RKO (cell line): Measurements from ENCODE around the gene KLHL18.
A peak's percentile ranks its signal among the peaks of the same experiment; 100 is the strongest.
"Not testable (repeated sequence)": the region's sequence is repeated elsewhere in the genome, so short reads cannot be mapped to it uniquely, and the experiment has no call there.

Source experiments
- DNase-seq: peaks from one replicate; pipeline ENCODE4 v3.0.0-alpha.2; 2016; ENCODE audit warnings: low spot score

The KLHL18 gene

DNA sequence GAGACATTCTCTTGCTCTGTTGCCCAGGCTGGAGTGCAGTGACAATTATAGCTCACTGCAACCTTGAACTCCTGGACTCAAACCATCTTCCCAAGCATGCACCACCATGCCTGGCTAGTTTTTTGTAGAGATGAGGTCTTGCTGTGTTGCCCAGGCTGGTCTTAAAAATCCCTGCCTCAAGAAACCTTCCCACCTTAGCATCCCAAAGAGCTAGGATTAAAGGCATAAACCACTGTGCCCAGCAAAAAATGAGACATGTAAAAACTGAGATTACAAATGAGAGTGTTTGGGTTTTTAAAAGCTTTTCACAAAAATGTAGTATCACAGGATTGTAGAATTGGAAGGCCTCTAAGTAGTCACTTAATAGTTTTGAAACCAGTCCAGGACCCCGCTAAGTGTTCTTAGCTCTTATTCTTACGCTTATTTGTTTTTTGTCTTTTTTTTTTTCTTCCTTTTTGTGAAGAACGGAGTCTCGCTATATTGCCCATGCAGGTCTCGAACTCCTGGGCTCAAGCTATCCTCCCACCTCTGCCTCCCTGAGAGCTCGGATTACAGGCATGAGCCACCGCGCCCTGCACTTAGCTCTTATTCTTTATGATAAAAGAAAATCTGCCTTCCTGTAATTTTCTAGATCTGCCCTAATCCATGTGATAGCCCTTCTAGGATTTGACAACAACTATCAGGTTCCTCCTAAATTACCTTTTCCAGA is 31.5 kb downstream of the KLHL18 start:
- no peak for DNase-seq

DNA sequence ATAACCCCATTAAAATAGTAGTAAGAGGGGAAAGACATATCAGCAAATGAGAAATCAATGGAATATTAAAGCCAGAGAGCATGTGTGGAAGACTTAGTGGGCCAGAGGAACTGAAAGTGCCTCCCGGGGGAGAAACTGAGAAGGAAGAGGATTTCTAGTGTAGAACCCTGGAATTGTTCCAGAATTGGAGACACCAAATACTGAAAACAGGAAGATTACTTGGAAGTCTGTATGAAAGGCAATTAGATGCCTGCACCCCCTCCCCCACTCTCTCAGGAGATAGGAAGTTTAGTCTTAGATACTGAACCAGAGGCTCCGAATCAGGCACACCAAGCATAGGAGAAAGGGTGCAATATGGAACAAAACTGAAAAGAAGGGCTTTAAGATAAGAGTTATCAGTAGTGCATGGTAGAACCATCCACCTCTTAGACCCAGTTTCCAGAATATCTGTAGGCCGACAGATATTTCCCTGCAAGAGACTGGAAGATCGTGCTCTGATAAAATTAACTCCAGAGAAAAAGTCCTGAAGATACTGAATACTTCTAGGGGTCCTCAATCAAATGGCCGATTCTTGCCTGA is 32.4 kb downstream of the KLHL18 start:
- no peak for DNase-seq

DNA sequence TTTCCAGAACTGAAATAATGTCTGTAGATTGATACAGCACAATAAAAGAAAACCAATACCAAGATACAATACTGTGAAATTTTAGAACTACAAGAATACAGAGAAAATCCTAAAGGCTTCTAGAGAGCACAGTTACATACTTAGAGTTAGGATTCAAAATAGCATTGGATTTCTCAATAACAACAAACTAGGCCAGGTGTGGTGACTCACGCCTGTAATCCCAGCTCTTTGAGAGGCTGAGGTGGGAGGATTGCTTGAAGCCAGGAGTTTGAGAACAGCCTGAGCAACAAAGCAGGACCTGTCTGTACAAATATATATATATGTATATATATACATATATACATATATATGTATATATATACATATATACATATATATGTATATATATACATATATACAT is 33.4 kb downstream of the KLHL18 start:
- not testable (repeated sequence) for DNase-seq

DNA sequence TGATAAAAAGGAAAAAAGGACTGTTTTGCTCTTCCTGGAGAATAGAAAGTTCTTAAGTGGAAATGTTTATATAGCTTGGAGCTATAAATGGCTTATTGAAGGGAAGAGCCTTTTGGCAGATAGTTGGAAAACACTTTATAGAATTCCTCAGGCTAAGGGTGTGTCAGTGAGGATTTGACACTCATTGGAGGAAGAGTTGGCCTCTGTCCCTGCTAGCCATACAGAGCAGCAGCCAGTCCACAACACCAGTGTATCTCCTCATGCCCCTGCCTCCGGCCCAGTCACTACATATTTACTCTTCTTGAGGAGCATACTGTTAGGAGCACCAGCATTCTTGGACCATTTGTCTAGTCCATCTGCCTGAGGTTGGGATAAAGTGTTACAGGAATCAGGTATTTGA is 36.2 kb downstream of the KLHL18 start:
- DNase-seq = no peak

DNA sequence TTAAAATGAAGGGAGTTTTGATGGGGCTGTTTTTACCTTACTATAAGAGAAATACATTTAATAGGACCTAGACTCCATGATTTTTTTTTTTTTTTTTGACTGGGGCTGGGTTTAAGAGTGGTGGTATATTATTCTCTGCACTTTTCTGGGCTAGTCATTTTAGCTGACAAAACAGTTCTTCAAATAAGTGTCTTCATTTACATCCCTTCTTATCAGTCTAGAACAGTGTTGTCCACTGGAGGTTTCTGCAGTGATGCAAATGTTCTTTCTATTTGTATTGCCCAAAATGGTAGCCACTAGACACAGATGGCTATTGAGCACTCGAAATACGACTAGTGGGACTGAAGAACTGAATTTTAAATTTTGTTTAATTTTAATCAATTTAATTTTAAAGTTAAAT is 37.2 kb downstream of the KLHL18 start:
- DNase-seq = no peak

DNA sequence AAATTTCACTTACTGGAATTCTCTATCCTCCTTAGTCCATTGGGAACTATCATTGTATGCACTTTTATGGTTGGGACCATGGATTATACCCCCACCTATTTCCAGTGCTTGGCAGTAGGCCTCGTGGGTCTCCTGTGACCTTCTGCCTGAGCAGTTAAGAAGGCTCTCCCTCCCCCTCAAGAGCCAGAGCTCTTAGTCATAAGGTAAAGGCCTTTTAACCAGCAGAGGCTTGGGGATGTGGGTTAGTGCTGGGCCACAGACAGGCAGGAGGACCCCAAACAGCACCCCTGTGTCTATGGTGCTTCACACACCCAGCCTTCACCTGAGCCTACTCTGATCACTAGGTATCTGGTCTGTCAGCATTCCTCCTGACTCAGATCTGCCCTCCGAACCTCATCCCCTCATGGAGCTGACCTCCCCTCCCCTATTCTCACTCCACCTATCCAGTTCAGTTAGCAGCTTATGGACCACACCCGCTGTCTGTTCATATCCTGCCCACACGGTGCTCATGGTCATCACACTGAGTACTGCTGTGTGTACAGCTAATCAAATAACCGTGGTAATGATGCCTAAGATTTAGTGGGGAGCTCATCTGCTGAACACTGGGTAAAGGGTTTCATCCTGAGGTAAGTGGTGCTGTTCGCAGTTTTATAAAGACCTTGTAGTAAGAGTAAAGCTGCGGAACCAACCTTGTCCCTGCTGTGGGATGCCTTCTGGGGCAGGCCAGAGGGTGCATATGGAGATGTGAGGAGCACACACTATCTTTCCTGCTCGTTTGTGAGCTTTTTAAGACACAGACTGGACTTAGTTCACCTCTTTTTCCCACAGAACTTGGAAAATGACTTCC is 40.9 kb downstream of the KLHL18 start:
- no peak for DNase-seq

DNA sequence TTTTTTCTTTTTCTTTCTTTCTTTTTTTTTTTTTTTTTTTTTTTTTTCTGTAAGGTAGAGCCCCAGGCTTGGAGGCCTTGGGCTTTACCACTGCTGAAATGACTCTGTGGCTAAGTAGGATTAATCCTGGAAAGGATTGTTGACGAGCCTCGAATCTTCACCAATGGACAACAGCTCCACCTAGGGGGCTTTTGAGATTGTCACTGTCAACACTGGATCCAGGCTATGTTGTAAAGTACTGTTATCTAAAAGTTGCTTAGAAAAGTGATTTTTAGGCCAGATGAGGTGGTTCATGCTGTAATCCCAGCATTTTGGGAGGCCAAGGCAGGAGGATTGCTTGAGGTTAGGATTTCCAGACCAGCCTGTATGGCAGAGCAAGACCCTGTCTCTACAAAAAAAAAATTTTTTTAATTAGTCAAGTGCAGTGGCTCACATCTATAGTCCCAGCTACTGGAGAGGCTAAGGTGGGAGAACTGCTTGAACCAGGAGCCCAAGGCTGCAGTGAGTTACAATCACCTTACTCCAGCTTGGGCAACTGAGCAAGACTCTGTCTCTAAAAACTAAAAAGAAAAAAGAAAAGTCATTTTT is 41.6 kb downstream of the KLHL18 start:
- DNase-seq = peak; percentile 71

DNA sequence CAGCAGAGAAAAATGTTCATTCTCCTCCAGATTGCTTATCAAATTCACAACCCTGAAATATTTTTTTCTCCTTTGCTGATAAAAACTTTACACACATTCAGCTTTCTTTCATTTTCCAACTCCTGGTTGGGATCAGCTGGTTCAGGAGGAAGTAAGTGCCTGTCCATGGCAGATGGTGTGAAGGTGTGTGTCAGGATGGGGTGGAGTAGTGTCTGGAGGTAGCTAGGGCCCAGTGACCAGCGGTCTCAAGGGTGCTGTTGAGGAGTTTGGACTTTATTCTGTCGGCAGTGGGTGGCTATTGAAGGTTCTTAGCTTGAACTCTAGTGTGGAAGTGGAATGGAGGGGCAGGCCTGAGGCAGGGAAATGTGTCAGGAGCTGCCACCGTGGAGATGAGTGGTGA is 51.2 kb downstream of the KLHL18 start:
- DNase-seq = no peak

DNA sequence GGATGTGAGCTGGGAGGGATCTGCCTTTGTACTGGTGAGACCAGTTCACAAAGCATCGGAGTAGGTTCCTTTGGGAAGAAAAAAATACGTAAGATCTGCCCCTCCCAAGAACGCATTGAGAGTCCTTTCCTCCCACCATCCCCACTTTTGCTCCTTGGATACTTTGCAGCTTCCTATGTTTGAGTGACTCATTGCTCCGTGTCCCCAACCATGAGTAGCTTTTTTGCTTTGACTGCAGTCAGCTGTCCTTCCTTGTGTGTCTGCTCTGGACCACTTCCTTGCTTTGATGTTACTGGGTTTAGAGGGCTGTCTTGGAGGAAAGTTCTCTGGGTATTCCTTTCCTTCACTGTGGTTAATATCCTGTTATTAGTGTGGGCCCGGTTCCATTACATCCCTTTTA is 54.9 kb downstream of the KLHL18 start:
- peak; percentile 26 for DNase-seq

DNA sequence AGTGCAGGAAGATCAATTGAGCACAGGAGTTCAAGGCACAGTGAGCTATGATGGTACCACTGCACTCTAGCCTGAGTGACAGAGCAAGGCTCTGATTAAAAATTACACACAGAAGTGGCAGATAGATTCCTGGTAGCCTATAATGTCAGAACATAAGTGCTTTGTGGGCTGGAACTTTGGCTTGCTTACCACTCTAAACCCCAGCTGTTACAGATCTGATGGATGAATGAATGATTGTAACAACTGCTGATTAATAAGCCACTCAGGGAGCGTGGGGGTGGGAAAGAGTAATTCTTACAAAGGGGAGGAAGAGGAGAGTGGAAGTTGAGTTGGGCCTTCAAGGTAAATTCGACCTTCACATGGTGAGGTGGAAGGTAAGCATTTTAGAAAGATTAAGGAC is 57.2 kb downstream of the KLHL18 start:
- DNase-seq = no peak

DNA sequence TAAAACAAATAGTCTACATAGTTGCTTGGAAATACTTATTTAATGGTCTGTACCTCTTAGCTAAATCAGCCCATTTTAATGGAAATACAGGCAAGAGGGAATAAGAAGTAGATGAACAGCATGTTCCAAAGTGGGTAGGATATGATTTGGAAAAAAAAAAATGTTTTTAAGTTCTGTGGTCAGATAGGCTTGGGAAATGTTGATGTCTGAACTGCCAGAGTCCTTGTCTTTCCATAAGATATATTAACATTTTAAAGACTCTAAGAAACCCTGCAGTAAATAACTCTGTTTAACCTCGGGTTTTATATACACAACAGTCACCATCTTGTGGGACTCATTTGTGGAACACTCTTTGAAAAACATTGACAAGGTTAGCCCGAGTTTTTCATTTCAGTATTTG is 58.1 kb downstream of the KLHL18 start:
- DNase-seq = no peak

DNA sequence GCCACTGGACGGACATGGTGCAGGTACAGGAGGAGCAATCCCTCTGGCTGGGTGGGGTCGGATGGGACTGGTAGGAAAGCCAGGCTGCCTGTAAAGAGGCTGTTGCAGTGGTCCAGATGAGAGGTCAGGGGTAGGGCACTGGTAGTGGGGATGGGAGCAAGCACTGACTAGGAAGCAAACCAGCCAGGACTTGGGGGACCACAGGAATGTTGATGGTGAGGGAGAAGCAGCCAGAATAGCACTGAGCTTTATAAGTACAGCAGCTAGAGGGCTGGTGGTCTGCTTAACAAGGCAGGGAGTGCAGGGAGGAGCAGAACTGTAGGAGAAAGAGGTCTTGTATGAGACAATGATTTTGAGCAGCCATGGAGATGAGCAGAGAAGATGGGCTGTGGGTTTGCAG is 59.4 kb downstream of the KLHL18 start:
- DNase-seq = no peak

DNA sequence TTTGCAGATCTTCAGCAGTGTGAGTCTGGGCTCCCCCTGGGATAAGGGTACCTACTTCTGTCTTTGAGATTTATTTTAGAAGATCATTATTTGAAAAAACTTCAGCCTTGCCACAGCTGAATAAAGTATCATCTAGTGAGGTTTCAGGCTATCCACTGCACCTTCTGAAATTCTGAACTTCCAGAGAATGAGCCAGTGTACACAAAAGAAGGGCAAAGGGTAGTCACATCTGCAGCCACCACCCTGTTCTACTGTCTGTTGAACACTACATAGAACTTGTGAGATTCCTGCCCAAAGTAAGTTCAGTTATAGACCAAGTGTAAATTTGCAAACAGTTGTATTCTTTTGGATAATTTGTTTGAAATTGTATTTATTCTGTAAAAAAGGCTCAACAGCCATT is 60.1 kb downstream of the KLHL18 start:
- no peak for DNase-seq

DNA sequence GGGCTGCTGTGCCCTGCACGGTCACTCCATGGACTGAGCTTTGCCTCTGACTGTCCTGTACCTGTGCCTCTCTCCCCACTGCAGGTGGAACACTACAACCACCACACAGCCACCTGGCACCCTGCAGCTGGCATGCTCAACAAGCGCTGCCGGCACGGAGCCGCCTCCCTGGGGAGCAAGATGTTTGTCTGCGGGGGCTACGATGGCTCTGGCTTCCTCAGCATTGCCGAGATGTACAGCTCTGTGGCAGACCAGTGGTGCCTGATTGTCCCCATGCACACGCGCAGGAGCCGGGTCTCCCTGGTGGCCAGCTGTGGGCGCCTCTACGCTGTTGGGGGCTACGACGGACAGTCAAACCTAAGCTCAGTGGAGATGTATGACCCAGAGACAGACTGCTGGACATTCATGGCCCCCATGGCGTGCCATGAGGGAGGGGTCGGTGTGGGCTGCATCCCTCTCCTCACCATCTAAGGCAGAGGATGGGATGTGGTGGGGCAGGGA is 60.8 kb downstream of the KLHL18 start:
- no peak for DNase-seq

DNA sequence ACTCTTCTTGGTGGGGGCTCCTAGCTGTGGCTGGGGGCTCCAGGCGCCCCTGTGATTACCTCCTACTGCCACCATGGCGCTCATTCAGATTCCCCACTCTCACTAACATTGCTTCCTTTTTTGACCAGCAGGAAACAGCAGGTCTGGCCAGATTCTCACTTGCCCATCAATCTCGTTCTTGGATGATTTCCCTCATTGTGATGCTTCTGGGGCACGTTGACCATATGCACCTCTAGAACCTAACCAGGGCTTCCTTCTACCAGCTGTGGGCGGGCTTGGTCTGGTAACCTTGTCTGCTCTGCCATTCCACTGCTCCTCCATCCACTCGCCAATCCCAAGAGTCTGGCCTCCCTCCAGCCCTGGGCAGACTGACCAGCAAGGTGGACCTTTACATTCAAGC is 62.2 kb downstream of the KLHL18 start:
- no peak for DNase-seq

DNA sequence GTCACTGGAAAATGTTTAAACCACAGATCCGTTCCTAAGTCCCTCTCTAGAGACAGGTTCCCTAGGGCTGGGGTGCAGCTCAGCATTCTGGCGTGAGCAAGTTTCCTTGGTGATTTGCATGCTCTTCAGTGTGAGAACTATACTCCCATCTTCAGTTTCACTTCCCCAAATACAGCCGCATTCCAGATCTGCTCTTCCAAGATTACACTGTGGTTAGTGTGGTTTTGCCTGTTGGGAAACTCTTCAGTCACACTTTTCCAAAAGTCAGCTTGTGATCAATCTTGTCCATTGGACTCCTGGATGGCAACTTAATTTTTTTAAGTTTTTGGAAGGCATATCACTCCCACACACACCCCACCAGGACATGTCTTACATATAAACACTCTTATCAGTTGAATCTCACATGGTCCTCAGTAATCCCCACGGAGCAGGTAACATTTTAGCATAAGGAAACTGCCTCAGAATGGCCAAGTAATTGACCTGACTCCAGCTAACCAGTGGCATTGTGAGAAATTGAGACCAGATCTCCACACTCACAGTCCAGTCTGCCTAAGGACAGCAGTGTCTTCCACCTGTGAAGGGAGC is 64.6 kb downstream of the KLHL18 start:
- DNase-seq = no peak

DNA sequence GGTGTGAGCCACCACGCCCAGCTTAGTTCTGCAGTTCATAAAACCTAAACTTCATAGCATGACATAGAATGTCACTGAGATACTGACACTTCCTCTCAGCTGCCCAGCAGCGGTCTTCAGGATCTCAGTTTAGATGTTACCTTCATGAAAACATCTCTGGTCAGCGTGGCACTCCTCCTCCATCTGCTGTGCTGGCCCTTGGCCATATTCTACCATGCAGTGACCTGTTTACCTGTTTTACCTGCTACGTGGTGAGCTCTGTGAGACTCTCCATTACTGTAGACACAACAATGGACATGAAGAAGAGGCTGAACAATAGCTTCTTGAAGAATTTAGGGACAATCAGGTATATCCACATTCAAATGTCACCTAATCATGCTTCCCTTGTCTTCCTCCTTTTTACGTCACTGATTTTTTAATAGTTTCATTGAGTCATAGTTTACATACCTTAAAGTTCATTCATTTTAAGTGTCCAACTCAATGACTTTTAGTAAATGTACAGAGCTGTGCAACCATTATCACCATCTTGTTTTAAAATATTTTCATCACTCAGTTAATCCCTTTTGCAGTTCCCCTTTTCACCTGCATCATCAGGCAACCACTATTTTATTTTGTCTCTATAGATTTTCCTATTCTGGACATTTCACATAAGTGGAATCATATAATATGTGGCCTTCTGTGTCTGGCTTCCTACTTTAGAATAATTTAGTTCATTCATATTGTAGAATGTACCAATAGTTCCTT is 65.8 kb downstream of the KLHL18 start:
- no peak for DNase-seq

DNA sequence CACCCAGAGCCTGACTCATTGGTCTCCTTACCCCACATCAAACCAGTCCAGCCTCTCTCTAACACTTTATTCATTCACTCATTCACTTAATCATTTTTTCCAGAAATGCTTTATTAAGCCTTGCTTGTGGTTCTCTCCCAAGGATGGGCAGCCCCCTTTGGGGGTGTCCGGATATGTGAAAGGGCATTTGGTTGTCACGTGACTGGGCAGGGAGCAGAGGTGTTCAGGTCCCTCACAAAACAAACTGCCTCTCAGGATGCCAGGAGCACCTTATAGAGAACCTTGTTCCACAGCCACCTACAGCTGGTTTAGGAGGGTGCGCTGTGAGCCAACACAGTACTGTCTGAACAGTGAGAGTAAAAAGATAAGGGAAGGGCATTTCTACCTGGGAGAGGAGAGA is 72.3 kb downstream of the KLHL18 start:
- no peak for DNase-seq

DNA sequence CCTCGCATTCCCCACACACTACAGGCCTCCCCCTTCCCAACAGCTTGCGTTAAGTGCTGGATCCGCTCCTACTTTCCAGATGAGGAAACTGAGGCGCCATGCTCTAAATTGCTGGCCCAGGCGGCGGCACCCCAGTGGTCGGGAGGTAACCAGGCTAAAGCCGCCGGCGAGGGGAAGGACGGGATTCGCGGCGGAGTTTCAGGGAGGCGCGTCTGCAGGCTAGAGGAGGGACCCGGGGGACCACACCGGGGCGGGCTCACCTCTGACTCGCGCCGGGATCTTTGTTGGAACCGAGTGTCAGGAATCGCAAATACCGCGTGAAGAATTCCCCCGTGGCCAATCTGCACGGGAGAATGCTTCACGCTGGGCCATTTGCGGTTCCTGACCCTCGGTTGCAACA is 73.5 kb downstream of the KLHL18 start:
- DNase-seq = no peak

DNA sequence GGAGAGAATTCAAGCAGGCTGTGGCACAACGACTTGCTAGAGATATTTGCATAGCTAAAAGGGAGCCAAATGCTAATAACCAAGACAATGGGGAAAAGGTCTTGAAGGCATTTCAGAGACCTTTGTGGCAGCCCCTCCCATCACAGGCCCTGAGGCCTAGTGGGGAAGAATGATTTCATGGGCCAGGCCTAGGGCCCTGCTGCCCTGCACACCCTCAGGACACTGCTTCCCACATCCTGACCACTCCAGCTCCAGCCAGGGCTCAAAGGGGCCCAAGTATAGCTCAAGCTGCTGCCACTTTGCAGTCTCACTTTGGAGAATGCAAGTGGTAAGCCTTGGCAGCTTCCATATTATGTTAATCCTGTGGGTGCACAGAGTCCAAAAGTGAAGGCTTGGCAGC is 76.6 kb downstream of the KLHL18 start:
- no peak for DNase-seq

DNA sequence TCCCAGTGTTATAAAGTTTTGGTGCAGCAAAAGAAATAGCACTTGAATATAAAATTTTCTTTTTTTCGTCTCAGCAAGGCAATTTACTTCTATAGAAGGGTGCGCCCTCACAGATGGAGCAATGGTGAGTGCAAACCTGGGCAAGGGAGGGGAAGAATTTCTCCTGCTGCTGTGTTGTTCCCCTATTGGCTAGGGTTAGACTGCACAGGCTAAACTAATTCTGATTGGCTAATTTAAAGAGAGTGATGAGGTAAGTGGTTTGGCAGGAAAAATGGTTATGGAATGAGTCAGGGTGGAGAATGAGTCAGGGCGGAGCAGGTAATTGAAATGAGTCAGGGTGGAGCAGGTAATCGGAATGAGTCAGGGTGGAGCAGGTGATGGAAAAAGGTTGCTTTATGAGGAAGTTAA is 77.4 kb downstream of the KLHL18 start:
- peak; percentile 25 for DNase-seq

DNA sequence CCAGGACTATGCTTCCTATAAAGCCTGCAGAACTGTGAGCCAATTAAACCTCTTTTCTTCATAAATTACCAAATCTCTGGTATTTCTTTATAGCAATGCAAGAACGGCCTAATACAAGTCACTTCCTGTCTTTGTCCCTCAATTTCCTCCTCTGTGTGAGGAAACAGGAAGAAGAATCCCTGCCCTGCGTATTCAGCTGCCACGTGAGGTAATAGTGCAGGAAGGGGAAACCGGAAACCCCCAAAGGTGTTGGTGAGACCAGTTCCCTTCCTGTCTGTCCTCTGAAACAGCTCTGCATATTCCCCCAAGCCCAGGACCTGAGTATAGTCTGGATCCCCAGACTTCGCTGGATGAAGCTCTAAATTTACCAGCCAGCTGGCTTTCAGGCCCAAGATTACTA is 80.0 kb downstream of the KLHL18 start:
- no peak for DNase-seq
